Urinary bladder (tissue), 2 donors: ENCODE results near the gene SMIM36. TPM values are rescaled to one million over a fixed set of nuclear protein-coding genes. Genes with fewer than 3 reads are reported as not detected.

Experiments used
- polyA plus RNA-seq: library from polyadenylated mRNA; stranded (reverse); fragments of 200-250 nt; gene quantifications from one replicate; pipeline ENCODE4 v1.2.3, GENCODE V29; 2013
- small RNA-seq: library from RNA; depleted of rRNA; stranded (forward); fragments of <200 nt; gene quantifications from one replicate; pipeline ENCODE3, GENCODE V24; 2014
- total RNA-seq: library from RNA; depleted of rRNA; stranded (reverse); fragments of >200 nt; gene quantifications from one replicate; pipeline ENCODE4 v1.2.3, GENCODE V29; 2014
- donor health status: healthy.

The SMIM36 gene
- total and polyA plus RNA-seq, 2 donors = not detected

Small RNAs within 50 kb of the gene (small RNA-seq; reads per million reads assigned to genes)
- not detected for gene RNU6-1249P

Other genes starting within 250 kb of the SMIM36 start
- gene HLF, start 246.5 kb downstream of the SMIM36 start, total RNA-seq = 7.7 TPM
- gene HLF, start 246.5 kb downstream of the SMIM36 start, polyA plus RNA-seq = 31.4 TPM
- gene MMD, start 89.6 kb downstream of the SMIM36 start, total RNA-seq = 18.7 TPM
- 25.9 TPM for gene MMD, start 89.6 kb downstream of the SMIM36 start, polyA plus RNA-seq
- gene TMEM100, start 211.4 kb upstream of the SMIM36 start, total RNA-seq = 36.0 TPM
- gene TMEM100, start 211.4 kb upstream of the SMIM36 start, polyA plus RNA-seq = 15.3 TPM
- gene PCTP, start 239.6 kb upstream of the SMIM36 start, total RNA-seq = 16.7 TPM
- gene PCTP, start 239.6 kb upstream of the SMIM36 start, polyA plus RNA-seq = 20.0 TPM